Ammon's horn (tissue), 1 donor: ENCODE data around the gene CDK5.

Source experiments
- DNase-seq: peaks from one replicate; pipeline ENCODE4 v3.0.0-alpha.2; 2016; ENCODE audit warnings: low spot score

The CDK5 gene

DNA sequence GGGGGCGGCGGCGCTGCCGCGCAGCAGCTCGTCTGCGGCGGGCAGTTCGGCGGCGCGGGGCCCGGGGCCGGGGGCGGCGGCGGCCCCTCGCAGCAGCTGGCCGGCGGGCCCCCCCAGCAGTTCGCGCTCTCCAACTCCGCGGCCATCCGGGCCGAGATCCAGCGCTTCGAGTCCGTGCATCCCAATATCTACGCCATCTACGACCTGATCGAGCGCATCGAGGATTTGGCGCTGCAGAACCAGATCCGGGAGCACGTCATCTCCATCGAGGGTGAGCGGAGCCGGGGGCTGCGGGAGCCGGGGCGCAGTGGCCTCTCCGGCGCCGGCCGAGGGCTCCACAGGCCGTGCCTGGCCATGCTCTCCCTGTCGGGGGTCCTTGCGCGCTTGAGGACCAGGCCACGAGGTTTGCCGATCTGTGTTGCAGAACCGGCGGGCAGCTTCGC lies 29.1 kb upstream of the CDK5 start:
- DNase-seq = peak; percentile 39

DNA sequence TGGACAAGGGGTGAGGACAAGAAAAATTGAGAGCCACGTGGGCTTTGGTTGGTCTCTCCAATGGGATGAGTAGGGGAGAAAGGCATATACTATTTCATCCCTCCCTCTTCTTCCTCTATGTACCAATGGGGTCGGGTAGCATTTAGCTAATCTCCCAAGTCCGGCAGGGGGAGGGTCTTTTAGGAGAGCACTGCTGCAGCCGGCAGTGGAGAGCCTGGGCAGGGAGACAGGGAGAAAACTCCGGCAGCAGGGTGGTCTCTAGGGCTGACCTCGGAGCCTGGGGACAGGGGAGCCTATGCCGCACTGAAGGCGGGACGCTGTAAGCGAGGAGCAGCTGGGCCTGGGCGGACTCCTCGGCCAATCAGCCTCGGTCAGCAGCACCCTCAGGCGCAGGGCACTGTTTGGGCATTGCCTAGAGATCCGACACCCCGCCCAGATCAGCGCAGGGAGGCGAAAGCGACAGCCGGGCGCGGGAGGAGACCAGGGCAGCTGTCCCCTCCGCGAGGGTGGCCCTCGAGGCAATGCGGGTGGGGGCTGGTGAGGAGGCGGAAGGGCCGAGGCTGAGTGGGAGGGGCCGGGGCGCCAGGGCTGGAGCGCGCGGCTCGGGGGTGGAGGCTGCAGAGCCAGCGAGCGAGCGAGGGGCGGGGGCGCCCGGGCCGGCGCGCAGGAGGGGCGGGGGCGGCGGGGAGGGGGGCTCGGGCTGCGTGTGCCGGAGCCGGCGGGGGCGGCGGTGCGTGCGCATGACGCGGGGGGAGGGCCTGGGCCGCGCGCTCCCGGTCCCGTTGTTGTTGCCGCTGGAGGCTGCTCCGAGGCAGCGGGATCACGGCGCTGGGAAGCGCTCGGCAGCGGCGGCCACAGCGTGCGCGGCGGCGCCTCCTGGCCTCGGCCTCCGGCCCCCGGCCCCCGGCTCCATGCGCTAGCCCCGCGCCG lies 28.3 kb upstream of the CDK5 start, which contains the start of gene AGAP3:
Gene AGAP3 (plus strand): TSS at position 785 of the 930 bp plus-strand sequence. CDS start 267 bp downstream, outside the sequence.
- peak; percentile 93 for DNase-seq

DNA sequence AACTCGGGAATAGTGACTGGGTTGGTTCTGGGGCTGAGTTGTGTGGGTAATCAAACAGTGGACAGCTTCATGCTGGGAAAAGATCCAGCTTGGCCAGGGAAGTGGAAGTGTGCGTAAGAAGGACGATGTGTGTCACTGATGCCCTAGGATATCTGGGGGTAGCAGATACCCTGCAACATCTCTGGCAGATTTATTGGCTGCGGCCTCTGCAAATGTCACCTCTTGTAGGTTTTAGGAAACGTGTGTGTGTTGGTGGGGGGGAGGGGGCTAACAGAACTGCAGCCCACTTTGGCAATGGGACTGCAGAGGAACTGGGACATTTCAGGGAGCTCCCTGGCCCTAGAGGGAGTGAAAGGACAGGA lies 27.6 kb upstream of the CDK5 start:
- no peak for DNase-seq

DNA sequence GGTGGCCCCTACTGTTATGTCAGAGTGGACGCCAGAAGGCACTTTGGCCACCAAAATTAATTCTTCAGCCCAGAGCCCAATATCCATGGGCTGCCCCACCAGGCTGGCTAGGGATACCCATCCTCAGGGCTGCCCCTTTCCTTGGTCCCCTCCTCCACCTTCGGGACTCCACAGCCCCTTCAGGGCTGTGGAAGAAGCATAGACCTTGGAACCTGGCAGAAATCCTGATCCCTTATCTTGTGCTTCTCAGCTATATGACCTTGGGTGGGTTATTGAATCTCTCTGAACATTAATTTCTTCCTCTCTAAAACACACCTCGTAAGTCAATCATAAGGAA lies 26.1 kb upstream of the CDK5 start:
- DNase-seq = no peak

- peak; percentile 83 for DNase-seq
Observed at GRCh38 chr7:151083071-151083823, 25.6 kb upstream of the CDK5 start, which contains the start of gene TMUB1. Gene TMUB1 (minus strand): TSS chr7:151083493. CDS start chr7:151082563, 930 bp downstream.

DNA sequence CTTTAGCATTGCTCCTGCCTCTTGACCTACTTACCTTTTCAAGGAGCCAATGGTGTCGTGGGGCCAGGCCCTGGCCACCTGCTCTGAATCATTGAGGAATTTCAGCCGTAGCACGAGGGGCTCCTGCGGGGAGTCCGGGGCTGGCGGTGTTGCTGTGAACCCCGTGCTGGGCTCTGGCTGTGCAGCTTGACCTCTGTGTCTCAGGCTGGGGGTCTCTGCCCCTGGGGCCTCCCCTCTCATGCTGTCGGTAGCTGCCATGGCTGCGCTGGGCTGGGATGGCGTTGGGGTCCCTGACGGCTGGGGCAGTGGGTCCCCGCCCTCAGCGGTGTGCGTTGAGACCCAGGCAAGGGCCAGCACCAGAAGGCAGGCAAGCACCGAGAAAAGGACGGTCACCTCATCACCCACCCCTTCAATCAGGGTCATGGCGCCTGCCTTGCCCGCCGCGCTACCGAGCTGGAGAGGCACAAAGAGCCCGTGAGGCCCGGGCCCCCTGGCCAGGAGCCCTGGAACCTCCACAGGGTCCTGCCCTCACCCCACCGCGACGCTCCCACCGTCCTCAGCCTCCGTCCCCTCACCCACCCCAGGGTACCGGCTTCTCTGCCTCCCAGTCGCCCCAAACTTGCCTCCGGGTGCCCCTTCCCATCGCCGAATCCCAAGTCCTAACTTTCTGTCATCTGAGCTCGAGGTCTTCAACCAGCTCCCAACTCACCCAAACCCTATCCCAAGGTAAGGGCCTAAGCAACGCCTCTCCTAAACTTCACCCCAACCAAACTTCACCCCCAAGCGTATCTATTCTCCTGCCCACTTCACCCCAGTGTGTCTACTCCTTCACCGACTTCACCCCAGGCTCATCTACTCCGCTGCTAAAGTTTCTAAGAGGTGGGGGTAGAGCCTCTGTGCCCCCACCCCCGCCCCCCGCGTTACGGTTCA lies 24.7 kb upstream of the CDK5 start:
- no peak for DNase-seq

DNA sequence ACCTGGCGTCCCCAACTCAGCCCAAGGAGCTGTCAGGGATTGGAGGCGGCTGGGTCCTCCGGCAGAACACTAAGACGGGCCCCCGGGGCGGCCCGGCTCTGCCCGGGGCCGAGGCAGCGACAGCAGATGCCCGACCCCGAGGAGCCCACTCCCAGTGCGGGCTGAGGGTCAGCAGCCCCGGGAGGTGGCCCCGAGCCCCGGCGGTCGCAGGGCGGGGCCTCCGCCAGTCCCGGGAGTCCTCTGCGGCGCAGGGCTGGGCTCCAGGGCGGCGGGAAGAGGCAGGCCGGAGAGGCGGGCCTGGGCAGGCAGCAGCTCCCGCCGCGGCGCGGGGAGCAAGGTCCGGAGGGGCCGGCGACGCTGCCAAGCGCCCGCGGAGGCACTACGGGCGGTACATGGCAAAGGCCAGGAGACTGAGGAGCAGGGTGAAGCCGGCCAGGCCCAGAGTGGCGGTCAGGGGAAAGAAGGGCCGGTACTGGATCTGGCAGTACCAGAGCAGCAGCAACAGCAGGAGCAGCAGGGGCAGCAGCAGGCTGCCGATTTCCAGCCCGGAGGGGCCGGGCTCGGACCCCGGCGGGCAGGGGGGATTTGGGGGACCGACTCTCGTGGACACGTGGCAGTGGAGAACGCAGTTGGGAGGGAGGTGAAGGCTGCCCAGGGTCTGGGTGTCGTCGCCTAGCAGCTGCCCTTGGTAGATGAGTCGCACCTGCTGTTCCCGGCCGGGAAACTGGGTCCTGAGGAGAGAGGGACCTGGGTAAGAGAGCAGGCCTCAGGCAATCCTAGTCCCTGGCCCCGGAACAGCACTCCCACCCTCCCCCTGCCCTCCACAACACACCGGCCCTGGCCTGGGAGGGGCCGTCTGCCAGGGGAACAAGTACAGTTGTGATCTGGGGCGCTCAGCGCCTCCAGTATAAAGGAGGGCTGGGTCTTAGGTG lies 23.7 kb upstream of the CDK5 start:
- DNase-seq = no peak

GRCh38 chr7:151080522-151081169 lies 22.9 kb upstream of the CDK5 start, which contains the start of gene FASTK:
Gene FASTK (minus strand): TSS chr7:151080809. CDS start chr7:151080766, 43 bp downstream.
- peak; percentile 95 for DNase-seq

- no peak for DNase-seq
Observed at GRCh38 chr7:151080067-151080521, 22.4 kb upstream of the CDK5 start.

GRCh38 chr7:151079199-151079910 lies 21.7 kb upstream of the CDK5 start:
- no peak for DNase-seq

DNA sequence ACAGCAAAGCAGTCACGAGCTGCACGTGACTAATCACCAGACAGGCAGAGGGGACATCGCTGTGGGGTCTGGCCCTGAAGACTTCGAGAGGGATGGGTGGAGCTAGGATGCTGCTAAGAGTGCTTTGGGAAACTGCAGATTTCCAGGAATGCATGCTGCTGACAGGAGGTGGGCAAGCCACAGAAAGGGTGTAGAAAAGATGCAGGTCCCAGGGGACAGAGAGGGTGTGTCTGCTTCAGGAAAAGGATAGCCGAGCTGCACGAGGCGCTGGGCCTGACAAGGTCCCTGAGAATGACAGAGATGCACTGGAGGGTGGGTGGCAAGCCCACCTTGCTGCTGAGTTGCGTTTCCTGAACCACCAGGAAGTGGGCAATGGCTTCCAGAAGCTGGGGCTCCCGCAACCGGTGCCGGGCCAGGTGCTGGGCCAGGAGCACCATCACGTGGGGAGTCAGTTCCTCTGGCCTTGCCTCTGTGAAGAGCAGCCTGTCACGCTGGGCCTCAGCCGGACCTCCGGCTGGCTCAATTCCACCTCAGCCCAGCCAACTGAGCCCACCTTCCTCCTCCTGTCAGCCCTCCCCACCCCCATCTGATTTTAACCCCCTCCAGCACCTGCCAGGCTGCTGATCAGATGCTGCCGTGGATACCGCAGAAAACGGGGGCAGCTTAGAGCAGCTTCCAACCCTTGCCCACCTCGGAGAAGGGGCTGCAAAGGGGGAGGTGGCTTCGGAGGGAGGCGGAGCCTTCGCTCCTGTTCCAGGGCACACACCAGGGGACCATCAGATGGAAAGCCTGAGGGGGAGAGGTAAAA lies 20.7 kb upstream of the CDK5 start:
- DNase-seq = no peak

- DNase-seq = no peak
Observed at GRCh38 chr7:151077705-151078232, 20.1 kb upstream of the CDK5 start.

GRCh38 chr7:151076863-151077704 lies 19.4 kb upstream of the CDK5 start:
- no peak for DNase-seq

GRCh38 chr7:151075978-151076426 lies 18.3 kb upstream of the CDK5 start:
- no peak for DNase-seq

DNA sequence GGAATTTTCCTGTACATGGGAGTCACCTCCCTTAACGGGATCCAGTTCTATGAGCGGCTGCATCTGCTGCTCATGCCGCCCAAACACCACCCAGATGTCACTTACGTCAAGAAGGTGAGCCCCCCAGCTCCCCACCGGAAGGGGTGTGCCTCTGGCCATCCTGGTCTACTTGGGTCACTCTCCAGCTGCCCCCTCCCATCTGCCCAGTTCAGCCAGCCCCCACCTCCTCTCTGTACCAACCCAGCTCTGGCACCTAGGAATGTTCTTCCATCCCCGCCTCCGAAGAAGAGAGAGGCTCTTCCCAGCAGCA lies 17.9 kb upstream of the CDK5 start:
- no peak for DNase-seq

DNA sequence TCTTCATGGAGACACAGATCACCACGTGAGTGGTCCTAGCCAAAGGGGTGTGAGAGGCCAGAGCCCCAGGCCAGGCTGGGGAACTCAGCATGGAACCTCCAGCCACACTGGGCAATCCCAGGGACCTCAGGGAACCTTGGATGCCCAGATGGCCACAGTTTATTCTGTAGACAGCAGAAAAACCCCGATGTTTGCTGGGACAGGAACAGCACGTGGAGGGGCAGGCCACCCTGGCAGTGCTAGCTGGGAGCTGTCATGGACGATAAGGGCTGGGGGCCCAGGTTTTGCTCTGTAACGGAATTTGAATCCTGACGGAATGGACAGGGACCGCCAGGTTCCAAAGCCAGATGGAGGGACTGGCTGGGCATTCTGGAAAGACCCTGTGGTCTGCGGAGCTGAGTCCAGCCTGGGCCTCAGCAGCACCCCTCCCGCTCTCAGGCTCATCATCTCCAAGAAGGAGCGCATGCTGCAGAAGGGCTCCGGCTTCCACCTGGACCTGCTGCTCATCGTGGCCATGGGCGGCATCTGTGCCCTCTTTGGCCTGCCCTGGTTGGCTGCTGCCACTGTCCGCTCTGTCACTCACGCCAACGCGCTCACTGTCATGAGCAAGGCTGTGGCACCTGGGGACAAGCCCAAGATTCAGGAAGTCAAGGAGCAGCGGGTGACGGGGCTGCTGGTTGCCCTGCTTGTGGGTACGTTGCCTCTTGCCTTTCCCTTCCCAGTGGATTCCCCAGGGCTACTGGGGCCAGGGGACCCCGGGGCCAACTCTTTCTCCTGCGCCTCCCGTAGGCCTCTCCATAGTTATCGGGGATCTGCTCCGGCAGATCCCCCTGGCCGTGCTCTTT lies 17.3 kb upstream of the CDK5 start:
- DNase-seq = no peak
